Measurements from ENCODE around the gene MTUS2.

The MTUS2 gene

DNA sequence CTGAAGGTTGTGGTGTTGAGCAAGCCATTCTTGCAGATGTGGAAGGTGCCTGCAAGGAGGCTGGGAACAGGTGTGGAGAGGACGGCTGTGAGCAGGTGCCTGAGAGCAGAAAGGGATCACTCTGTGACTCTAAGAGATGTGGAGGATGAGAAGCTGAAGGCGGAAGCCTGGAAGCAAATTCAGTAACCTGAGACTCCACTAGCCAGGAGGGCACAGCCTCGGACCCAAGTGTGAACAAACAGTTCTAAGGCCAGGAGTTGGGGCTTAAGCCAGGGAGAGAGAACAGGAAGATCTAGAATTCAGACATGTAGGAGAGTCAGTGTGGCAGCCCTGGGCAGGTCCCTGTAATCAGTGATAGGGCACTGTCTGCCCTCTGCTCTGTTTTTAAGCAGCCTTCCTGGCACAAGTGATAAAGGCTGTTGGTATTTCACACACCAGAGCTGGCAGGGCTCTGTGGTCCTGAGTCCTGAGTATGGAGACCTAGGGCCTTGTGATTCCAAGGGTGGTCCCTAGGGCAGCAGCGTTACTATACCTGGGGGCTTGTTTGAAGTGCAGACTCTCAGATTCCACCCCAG lies 644.1 kb downstream of the MTUS2 start:
- DNase-seq, result no peak

DNA sequence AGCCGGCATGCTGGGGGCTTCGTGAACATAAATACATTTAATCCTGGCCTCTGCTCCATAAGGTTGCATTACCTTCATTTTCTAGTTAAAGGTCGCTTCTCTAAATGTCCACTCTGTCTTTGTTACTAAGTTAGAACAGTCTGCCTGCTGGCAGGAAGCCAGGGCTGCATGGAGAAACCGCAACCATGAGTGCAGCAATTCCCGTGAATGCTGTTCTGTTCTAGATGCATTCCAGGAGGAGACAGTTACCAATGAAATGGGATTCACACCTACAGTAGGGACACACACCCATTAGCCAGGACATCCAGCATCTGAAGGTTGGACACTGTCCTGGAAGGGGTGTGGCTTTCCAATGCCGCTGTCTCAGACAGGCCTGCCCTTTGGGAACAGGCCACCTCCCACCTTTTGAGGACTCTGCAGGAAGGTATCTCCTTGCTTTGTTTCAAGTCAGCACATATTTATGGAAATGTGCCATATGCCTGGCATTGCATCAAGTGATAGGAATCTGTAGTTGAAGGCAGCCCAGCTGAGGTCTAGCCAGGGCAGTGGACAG lies 645.7 kb downstream of the MTUS2 start:
- peak; percentile 36 for DNase-seq

DNA sequence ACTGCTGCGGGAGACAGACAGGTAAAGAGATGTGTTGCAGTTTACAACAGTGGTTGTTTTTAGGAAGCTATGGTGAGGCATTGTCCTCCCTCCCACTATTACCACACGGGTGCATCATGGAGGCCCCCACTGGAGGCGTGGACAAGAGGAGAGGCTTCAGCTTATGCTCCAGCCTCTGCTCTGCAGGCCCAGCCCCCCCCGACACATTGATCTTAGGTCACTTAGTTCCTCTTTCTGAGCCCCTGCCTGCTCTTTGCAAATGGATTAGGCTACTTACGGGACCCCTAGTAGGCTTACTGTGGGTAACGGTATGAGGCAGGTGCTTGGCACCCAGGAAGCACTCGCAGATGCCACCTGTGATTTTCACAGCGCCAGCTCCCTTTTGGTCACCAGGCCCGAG lies 651.4 kb downstream of the MTUS2 start:
- no peak for DNase-seq

DNA sequence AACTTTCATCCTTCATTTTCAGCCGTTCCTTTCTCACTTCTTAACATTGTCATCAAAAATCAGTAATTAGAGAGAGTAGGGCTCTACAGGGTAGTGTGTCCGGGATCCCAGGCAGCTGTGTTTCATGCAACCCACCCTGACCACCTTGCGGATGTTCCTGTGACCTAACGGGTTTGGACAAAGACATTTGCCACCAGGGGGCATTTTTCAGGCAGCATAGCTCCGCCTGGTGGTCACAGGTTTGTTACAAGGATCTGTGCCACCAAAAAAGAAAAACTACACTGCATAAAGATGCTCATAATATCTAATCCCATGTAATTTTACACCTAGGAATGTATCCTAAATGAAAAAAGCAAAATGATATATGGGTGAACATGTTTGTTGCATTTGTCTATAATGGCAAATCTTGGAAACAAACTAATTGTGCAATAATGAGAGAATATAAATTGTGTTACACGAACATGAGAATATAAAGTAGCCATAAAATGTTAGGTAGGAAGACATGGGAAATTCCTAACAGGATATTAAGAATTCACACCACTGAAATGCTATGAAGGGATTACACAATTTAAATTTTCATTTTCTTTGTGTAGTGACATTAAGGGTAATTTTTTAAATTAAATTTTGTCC lies 652.3 kb downstream of the MTUS2 start:
- DNase-seq, result peak; percentile 52

DNA sequence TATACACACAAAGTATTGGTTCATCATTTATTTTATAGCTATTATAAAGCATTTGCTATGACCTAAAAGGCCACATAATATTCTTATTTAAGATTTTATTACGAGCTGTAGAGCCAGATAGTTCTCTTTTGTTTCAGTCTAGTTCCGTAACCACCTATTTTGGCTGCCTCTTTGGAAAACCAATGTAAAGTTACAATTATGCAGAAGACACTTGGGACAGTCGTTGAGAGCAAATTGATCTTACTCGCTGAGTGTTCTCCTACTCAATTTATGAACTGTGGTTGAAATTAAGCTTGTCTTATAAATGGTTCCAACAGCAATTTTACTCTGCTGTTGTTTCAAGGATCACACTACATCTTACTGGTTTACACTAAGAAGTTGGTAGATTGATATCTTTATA lies 653.0 kb downstream of the MTUS2 start:
- DNase-seq, result no peak

DNA sequence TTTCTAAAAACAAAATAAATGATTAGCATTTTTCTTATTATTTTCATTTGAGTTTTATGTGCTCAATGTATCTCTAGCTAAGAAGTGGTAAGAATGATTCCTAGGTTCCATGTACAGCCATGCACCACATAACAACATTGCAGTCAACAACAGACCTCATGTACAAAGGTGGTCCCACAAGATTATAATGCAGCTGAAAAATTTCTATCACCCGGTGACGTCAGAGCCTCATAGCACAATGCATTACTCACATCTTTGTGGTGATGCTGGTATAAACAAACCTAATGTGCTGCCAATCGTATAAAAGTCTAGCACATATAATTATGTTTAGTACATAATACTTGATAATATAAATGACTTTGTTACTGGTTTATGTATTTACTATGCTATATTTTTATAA lies 654.9 kb downstream of the MTUS2 start:
- peak; percentile 80 for DNase-seq

DNA sequence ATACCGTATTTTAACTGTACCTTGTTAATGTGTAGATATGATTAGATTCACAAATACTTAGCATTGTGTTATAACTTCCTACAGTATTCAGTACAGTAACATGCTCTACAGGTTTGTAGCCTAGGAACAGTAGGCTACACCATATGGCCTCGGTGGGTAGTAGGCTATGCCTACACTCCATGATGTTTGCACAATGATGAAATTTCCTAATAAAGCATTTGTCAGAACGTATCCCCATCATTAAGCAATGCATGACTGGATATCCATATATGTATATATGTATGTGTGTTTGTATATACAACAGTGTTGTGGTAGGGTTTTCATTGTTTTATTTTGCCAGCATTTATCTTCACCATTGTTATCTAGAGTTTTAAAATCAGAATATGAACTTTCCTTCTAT lies 655.9 kb downstream of the MTUS2 start:
- no peak for DNase-seq

GRCh38 chr13:29479716-29480492 lies 659.8 kb downstream of the MTUS2 start:
- no peak for DNase-seq

- no peak for DNase-seq
Observed at GRCh38 chr13:29480893-29481525, 660.9 kb downstream of the MTUS2 start.

DNA sequence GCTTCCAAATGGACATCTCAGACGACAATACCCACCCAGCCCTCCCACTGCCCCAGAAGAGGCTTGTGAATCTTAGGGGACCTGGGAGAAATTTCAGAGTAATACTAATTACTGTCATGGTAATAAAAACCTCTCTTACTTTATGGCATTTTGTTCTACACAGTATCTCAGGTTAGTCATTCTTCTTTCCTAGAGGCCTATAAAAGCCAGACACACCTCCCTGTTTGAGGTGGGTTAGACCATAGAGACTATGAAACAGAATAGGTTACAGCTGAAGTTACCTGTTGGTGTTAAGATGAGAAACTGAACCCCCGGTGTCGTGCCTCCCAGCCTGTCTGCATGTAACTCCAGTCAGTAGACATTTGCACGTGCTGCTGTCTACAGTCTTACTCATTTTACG lies 661.5 kb downstream of the MTUS2 start:
- no peak for DNase-seq

DNA sequence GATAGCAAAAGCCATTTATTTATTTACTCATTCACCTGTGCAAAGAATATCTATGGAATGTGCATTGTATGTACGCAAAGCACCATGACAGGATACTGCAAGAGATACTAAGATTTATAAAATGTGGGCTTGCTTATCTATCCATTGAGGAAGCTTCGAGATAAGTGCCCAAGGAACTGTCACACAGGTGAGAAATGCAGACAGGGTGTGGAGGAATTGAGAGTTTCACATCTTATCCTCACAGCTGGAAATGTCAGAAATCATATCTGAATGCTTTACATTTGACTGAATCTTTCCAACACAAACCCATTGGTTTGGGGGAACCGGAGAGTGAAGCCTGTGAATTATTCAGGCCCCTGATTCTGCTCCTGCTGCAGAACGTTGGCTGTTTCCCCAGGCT lies 662.4 kb downstream of the MTUS2 start:
- no peak for DNase-seq

GRCh38 chr13:29483211-29483610 lies 663.1 kb downstream of the MTUS2 start:
- no peak for DNase-seq

- DNase-seq, result no peak
Observed at GRCh38 chr13:29483623-29484022, 663.5 kb downstream of the MTUS2 start.

GRCh38 chr13:29484236-29484635 lies 664.1 kb downstream of the MTUS2 start:
- DNase-seq, result no peak

- no peak for DNase-seq
Observed at GRCh38 chr13:29484796-29485195, 664.7 kb downstream of the MTUS2 start.

- DNase-seq, result no peak
Observed at GRCh38 chr13:29486551-29486950, 666.4 kb downstream of the MTUS2 start.

DNA sequence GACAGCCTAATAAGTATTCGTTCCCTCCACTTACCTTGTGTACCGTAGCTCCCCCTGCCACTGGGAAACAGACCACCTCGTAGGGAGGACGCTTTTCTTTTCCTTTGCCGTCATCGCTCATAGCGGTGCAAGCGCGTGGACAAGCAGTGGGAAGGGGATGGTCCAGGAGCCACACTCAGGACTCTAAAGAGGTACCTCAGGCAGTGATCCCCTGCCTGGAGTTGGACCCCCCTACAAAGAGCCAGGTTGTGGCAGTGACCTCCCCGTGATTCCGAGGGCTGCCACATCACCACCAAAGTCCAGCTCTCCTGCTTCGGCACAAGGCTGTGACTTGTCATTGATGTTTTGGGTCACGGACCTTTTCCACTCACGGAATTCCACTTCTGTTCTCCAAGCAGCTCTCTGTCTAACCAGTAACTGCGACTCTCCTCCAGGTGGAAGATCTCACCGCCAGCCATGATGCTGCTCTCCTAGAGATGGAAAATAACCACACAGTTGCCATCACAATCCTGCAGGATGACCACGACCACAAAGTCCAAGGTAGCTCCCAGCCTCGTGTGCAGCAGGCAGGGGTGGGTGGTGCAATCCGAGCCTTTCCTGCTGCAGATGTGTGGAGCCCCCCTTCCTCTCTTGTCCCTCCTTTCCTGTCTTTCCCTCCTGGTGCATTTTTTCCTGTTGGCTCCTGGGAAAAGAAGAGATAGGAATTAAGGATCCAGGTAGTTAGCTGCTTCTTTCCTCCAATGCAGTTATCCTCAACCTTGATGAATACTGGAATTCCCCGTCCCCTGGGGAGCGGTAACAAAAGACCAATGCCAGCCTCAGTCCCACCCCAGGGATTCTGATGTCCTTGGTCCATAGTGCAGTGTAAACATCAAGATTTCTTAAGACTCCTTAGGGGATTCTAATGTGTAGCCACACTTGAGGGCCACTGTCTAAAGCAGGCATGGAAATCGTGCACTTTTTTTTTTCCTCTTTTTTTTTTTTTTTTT lies 667.6 kb downstream of the MTUS2 start:
- DNase-seq, result no peak

DNA sequence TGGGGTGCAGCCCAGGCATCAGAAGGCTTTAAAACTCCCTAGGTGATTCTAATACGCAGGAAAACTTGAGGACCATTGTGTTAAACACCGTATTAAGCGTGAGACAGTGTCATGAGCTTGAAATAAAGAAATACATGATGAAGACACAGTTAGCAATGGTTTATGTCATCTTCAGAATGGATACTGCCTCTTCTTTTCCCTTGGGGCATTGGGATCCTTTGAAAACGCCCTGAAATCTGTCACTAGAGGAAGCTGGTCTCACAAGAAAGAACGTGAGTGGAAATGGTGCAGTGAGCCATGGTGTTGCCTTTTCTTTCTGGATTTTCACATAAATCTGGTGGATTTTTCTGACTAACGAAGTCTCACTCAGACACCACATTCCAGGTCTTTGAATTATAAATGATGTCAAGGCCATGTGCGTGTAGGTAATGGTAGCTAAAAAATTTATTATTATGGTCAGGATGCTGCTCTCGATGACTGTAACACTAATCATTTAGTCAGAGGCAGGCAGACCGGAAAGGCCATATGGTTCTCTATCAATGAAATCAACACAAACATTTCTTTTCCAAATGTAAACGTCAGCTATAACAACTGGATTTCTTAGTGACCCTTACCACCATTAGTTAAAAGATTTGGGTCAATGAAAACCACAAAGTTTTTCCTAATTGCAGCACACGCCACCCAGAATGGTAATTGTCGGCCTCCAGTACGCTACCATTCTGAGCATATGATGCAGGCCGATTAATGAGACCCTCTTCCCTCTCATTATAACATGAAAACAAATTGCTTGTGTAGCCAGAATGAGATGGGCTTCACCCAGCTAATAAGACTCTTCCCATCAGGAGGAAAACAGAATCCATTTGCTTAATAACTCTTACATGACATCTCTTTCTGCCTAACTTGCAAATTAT lies 669.8 kb downstream of the MTUS2 start:
- DNase-seq, result no peak

DNA sequence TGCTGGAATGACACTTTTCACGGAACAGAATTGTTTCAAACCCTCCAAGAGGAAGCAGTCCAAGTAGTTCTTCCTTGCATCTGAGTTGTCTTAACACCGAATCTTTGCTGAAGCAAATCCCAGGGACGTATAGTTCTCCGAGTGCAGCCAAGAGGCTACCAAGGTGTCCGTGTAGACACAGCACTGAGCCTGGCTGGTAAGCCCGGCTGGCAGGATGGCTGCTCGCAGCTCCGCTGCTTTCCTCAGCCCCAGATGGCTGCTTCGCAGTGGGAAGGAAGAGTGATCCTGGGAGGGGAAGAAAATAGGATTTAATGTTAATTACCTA lies 670.4 kb downstream of the MTUS2 start:
- no peak for DNase-seq

DNA sequence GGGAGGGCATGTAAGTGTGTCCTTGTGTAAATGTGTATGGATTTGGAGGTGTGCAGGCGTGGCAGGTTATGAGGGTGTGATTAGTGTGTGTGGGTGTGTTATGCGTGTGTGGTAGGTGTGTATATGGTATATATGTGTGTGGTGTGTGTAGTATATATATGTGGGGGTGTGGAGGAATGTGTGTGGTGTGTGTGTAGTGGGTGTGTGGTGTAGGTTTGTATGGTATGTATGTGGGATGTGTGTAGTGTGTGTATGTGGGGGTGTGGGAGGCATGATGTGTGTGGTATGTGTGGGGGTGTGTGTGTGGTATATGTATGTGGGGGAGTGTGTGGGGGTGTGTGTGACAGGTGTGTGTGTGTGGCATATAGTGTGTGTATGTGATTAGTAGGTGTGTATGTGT lies 671.1 kb downstream of the MTUS2 start:
- DNase-seq, result no peak

GRCh38 chr13:29493796-29494195 lies 673.7 kb downstream of the MTUS2 start:
- DNase-seq, result no peak

Measured in HCEC 1CT (cell line).